Activated naive CD4-positive, alpha-beta T cell treated with anti-CD3 and anti-CD28 coated beads for 36 hours (primary cell): ENCODE results near the gene MYBL2. TPM values are rescaled to one million over a fixed set of nuclear protein-coding genes. Genes with fewer than 3 reads are reported as not detected.

ENCODE experiments used
- CTCF ChIA-PET: fragments of 350-600 bp; sonication (Branson Sonifier 250); formaldehyde crosslinking; loops from one replicate; lab custom pipeline; 2021; ENCODE audit warnings: antibody characterized with exemption; lab: Charles Lee
- DNase-seq: peaks from one replicate; pipeline ENCODE4 v3.0.0-alpha.2; 2020
- H3K27ac Mint-ChIP-seq: one replicate; pipeline ENCODE4 v1.8.0; 2021; ENCODE audit warnings: mild to moderate bottlenecking, mixed read lengths
- H3K27me3 Mint-ChIP-seq: one replicate; pipeline ENCODE4 v1.8.0; 2021; ENCODE audit warnings: low read depth, mixed read lengths
- H3K36me3 Mint-ChIP-seq: one replicate; pipeline ENCODE4 v1.8.0; 2021; ENCODE audit warnings: low read depth, mixed read lengths
- H3K4me1 Mint-ChIP-seq: one replicate; pipeline ENCODE4 v1.8.0; 2021; ENCODE audit warnings: low read depth, mixed read lengths
- H3K4me3 Mint-ChIP-seq: one replicate; pipeline ENCODE4 v1.8.0; 2021; ENCODE audit warnings: mild to moderate bottlenecking, moderate library complexity, mixed read lengths
- H3K9me3 Mint-ChIP-seq: one replicate; pipeline ENCODE4 v1.8.0; 2021; ENCODE audit warnings: mixed read lengths
- intact Hi-C: fragments of 100-400 bp; cut with micrococcal nuclease; formaldehyde crosslinking; loops from one replicate; pipeline ENCODE4 v1.15.1; 2023
- total RNA-seq, 2 experiments: library from RNA; stranded (reverse); gene quantifications; one replicate each; pipeline ENCODE4 v1.2.3, GENCODE V29; 2021

The MYBL2 gene
- total RNA-seq, 2 experiments from 2014 or later: 102 to 106 TPM

DNA sequence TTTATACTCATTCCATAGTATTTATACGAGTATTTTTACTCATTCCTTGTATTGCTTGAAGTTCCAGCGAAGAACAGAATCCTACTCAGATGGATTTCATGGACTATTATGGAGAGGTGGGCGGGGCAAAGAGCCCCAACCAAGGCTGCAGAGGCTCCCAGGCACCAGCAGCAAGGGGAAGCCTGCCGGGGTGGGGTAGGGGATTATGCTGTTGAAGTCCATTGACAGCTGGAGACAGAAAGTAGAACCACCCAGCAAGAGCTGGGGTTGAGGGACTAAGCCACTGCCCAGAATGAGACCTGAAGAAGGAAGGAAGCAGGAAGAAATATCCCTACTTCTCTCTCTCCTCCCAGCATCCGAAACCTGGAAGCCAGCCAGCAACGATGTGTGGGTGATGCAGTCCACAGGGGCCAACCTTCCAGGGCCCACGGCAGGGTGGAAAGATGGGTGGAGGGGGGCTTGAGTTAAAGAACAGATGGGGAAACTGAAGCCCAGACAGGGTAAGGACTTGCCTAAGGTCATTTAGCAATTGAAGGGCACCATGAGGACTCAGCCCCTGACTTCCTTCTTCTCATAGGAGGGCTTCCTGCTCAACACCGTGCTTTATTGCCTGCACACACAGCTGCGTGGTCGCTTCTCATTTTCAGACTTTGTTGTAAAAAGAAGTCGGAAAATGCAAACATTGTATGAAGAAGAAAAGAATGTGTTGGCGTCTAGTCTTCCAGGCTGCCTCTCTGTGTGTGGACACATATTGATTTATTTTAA, 78.2 kb downstream of the MYBL2 start:
- Mint-ChIP-seq H3K4me1 (peaks cover 23% of the 10 kb centered on the region), H3K36me3 (no peaks in the 10 kb centered on the region), H3K27me3 (no peaks in the 10 kb centered on the region), H3K27ac (no peak overlapping the region), H3K4me3 (no peak overlapping the region), H3K9me3 (peaks cover 2% of the 10 kb centered on the region)
- DNase-seq: no peak
- intact Hi-C loops: loop anchor here (5.0 kb wide), 1 partner anchor 447 kb away; no protein-coding TSS in a partner anchor
- CTCF ChIA-PET: interaction anchor here (0.6 to 0.9 kb wide), 2 partner anchors 324 to 338 kb away, joined by 3 read pairs; no protein-coding TSS in a partner anchor

GRCh38 chr20:43746344-43747137, 79.6 kb downstream of the MYBL2 start:
- no peaks in the 10 kb centered on the region for H3K27me3 Mint-ChIP-seq
- H3K4me1 Mint-ChIP-seq: peaks cover 35% of the 10 kb centered on the region
- peaks cover 5% of the 10 kb centered on the region for H3K9me3 Mint-ChIP-seq
- H3K36me3 Mint-ChIP-seq: no peaks in the 10 kb centered on the region
- DNase-seq: no peak
- H3K27ac Mint-ChIP-seq: no peak overlapping the region
- H3K4me3 Mint-ChIP-seq: no peak overlapping the region
- intact Hi-C loops: loop anchor here (5.0 kb wide), 1 partner anchor 446 kb away; no protein-coding TSS in a partner anchor
- CTCF ChIA-PET: no interaction called here

DNA sequence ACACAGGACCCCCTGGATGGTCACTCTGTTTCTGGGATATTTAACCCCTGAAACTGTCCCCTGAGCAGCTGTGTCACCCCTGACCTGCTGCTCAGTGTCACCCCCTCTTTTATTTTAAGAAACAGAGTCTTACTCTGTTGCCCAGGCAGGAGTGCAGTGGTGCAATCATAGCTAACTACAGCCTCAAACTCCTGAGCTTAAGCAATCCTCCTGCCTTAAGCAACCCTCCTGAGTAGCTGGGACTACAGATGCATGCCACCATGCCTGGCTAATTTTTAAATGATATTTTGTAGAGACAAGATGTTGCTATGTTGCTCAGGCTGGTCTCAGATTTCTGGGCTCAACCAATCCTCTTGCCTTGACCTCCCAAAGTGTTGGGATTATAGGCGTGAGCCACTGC, 81.4 kb downstream of the MYBL2 start:
- H3K27me3 Mint-ChIP-seq: no peaks in the 10 kb centered on the region
- peaks cover 47% of the 10 kb centered on the region for H3K4me1 Mint-ChIP-seq
- no peaks in the 10 kb centered on the region for H3K36me3 Mint-ChIP-seq
- DNase-seq: no peak
- CTCF ChIA-PET: interaction anchor here (0.6 to 5.7 kb wide), 7 partner anchors 12 to 368 kb away, joined by 3 to 79 read pairs (median 5); no protein-coding TSS in a partner anchor
- peaks cover 5% of the 10 kb centered on the region for H3K9me3 Mint-ChIP-seq
- no peak overlapping the region for H3K4me3 Mint-ChIP-seq
- H3K27ac Mint-ChIP-seq: no peak overlapping the region
- intact Hi-C loops: loop anchor here (5.0 kb wide), 1 partner anchor 444 kb away; no protein-coding TSS in a partner anchor

DNA sequence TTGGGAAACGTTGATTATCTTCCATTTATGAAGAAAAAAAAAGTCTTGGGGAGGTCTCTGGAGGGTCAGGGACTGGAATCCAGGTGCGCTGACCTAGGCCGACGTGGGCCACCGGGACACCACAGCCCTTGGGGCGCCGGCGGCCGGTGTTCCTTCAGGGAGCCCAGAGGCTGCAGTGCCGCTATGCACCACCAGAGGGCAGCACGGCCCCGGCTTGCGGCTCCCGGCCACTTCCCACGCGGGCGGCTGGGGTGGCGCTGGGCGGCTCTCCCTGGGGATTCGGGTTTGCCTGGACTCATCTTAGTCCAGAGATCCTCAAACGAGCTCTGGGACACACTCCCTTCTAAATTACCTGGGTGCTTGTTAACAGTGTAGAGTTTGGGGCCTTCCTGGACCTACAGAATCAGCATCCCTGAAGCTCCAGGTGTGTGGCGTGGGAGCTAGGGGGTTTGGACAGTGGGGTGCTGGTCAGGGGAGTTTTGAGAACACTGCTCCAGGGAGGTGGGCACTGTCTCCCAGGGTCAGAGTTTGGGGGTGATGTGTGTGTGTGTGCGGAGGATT, 82.9 kb downstream of the MYBL2 start:
- H3K4me3 Mint-ChIP-seq: no peak overlapping the region
- peak; percentile 88 for DNase-seq
- H3K27ac Mint-ChIP-seq: peak overlapping the region; percentile 54
- H3K27me3 Mint-ChIP-seq: no peaks in the 10 kb centered on the region
- H3K36me3 Mint-ChIP-seq: no peaks in the 10 kb centered on the region
- peaks cover 8% of the 10 kb centered on the region for H3K9me3 Mint-ChIP-seq
- peaks cover 44% of the 10 kb centered on the region for H3K4me1 Mint-ChIP-seq
- CTCF ChIA-PET: interaction anchor here (0.7 to 5.7 kb wide), 44 partner anchors 11 to 439 kb away, joined by 3 to 79 read pairs (median 4); no protein-coding TSS in a partner anchor
- intact Hi-C loops: loop anchor here (1.0 to 10.0 kb wide), 7 partner anchors 72 to 1222 kb away; partner anchors contain the start of gene OSER1

DNA sequence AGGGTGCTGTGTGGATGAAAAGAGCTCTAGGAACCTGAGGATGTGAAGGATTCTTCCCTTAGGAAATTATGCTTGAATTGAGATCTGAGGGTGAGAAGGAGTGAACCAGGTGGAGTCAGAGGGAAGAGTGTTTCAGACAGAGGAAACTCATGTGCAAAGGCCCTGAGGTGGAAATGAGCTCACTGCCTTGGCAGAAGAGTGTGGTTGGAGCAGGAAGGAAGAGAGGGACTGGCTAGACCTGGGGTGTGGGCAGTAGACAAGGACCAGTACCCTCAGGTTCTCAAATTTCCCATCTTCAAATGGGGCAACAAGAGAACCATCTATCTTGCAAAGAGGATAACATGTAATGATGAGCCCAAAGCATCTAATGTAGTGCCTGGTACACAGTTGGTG, 83.9 kb downstream of the MYBL2 start:
- peaks cover 42% of the 10 kb centered on the region for H3K4me1 Mint-ChIP-seq
- peak; percentile 52 for DNase-seq
- peak overlapping the region; percentile 96 for H3K27ac Mint-ChIP-seq
- no peaks in the 10 kb centered on the region for H3K27me3 Mint-ChIP-seq
- intact Hi-C loops: loop anchor here (1.0 to 10.0 kb wide), 14 partner anchors 14 to 1222 kb away; partner anchors contain the start of genes OSER1 and SRSF6
- peaks cover 8% of the 10 kb centered on the region for H3K9me3 Mint-ChIP-seq
- no peak overlapping the region for H3K4me3 Mint-ChIP-seq
- CTCF ChIA-PET: interaction anchor here (0.7 to 5.7 kb wide), 32 partner anchors 11 to 438 kb away, joined by 3 to 79 read pairs (median 4); no protein-coding TSS in a partner anchor
- H3K36me3 Mint-ChIP-seq: no peaks in the 10 kb centered on the region

DNA sequence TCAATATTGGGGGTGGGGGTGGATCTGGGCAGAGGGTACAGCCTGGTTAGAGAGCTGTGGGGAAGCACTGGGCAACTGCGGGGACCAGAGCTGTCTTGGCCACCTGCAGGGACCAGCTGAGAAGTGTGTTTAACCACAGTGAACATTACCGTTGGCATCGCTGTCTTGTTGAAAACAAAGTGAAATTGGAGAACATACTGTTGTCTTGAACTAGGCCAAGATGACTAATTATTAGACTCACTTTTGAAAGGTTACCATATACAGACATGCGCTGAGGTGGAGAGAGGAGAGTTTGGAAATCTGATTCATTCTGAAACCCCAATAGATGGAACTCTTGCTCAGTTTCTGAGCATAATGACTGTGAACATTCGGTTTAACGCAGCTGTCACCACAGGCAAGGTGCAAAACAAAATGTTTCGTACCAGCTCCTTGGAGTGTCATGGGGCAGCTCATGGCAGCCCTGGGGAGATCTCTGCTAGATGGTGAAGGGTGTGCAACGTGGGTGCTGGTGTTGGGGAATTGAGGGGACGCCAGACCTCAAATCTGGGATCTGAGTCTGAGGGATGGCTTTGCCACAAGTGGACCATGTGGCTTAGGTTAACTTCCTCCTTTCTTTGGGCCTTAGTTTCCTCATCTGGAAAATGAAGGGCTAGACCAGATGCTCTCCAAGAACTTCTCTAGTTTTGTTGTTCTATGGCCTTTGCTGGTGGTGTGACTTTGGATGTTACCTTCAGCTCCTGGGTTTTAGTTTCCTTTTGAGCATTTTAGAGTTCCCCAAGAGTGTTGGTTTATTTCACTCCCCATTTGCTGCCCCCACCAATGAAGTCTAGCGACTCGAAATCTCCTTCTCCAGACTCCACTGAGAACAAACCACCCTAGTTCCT, 84.5 kb downstream of the MYBL2 start:
- peaks cover 41% of the 10 kb centered on the region for H3K4me1 Mint-ChIP-seq
- no peaks in the 10 kb centered on the region for H3K36me3 Mint-ChIP-seq
- H3K9me3 Mint-ChIP-seq: peaks cover 8% of the 10 kb centered on the region
- no peaks in the 10 kb centered on the region for H3K27me3 Mint-ChIP-seq
- peak; percentile 85 for DNase-seq
- CTCF ChIA-PET: interaction anchor here (0.7 to 5.7 kb wide), 28 partner anchors 10 to 438 kb away, joined by 3 to 79 read pairs (median 4); no protein-coding TSS in a partner anchor
- H3K4me3 Mint-ChIP-seq: peak overlapping the region; percentile 39
- H3K27ac Mint-ChIP-seq: peak overlapping the region; percentile 96
- intact Hi-C loops: loop anchor here (1.0 to 10.0 kb wide), 14 partner anchors 15 to 1221 kb away; partner anchors contain the start of genes OSER1 and SRSF6

DNA sequence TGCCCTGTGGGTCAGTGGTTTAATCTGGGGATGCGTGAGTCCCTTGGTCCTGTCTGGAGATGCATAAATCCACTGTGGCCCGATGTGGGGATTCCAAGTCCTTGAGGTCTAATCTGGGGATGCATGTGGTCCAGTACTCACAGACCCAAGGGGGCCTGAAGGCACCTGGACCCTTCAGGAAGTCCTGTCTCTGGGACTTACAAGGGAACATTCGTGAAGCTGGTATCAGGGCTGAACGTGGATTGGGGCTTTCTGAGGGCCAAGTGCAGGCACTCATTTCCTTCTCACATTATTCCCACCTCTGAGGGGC, 85.1 kb downstream of the MYBL2 start:
- intact Hi-C loops: loop anchor here (5.0 to 10.0 kb wide), 4 partner anchors 70 to 1220 kb away; partner anchors contain the start of gene OSER1
- Mint-ChIP-seq H3K9me3 (peaks cover 8% of the 10 kb centered on the region), H3K4me1 (peaks cover 39% of the 10 kb centered on the region), H3K36me3 (no peaks in the 10 kb centered on the region), H3K27me3 (no peaks in the 10 kb centered on the region), H3K4me3 (no peak overlapping the region), H3K27ac (peak overlapping the region; percentile 96)
- CTCF ChIA-PET: interaction anchor here (1.5 to 5.7 kb wide), 5 partner anchors 15 to 329 kb away, joined by 3 to 79 read pairs (median 19); no protein-coding TSS in a partner anchor
- no peak for DNase-seq

DNA sequence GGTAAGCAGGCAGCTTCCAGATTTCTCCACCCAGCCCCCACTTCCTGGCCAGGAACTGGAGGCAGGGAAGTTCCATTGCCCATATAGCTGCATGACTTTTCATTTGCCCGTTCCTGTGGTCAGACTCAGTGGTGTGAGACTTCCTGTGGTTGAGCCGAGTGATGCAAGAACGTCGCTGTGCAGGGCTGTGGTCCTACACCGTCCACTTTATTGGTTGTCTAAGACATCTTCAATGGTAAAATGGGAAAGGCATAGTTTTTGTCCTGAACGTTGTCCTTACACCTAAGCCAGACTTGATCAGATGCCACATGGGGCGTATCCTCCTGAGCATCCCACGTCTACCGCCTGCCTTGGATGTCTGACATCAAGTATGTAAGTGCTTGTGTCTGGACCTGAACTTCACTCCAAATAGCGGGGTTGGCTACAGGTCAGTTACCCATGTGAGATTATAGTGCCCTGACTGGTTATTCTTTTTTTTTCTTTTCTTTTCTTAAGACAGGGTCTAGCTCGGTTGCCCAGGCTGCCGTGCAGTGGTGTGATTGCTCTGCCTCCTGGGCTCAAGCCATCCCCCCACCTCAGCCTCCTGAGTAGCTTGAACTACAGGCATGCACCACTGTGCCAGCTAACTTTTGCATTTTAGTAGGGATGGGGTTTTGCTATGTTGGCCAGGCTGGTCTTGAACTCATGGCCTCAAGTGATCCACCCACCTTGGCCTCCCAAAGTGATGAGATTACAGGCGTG, 85.8 kb downstream of the MYBL2 start:
- Mint-ChIP-seq H3K9me3 (peaks cover 7% of the 10 kb centered on the region), H3K27me3 (no peaks in the 10 kb centered on the region), H3K4me3 (no peak overlapping the region), H3K36me3 (no peaks in the 10 kb centered on the region), H3K4me1 (peaks cover 38% of the 10 kb centered on the region), H3K27ac (peak overlapping the region; percentile 96)
- intact Hi-C loops: loop anchor here (5.0 to 10.0 kb wide), 4 partner anchors 70 to 1220 kb away; partner anchors contain the start of gene OSER1
- peak; percentile 47 for DNase-seq
- CTCF ChIA-PET: interaction anchor here (4.0 to 5.7 kb wide), 2 partner anchors 87 to 328 kb away, joined by 19 to 79 read pairs; no protein-coding TSS in a partner anchor

DNA sequence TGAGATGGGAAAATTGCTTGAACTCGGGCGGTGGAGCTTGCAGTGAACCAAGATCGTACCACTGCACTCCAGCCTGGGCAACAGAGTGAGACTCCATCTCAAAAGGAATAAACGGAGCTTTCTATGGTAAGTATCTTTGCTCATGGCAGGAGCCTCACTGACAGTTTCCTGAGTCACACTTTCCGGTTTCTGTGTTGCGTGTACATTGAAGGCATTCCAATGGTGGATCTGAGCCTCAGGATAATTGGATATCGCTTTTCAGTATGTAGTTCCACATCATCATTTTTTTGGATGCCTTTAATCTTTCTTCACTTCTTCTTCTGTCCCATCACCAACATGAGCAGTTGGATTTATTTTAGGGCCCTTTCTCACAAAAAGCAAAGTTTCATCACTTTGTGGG, 88.5 kb downstream of the MYBL2 start:
- Mint-ChIP-seq H3K27me3 (no peaks in the 10 kb centered on the region), H3K36me3 (no peaks in the 10 kb centered on the region), H3K4me3 (no peak overlapping the region), H3K4me1 (peaks cover 32% of the 10 kb centered on the region), H3K9me3 (peaks cover 11% of the 10 kb centered on the region), H3K27ac (no peak overlapping the region)
- intact Hi-C loops: loop anchor here (10.0 kb wide), 1 partner anchor 889 kb away; no protein-coding TSS in a partner anchor
- DNase-seq: no peak
- CTCF ChIA-PET: interaction anchor here (0.6 kb wide), 1 partner anchor 79 kb away, joined by 5 read pairs; no protein-coding TSS in a partner anchor

- H3K4me3 Mint-ChIP-seq: no peak overlapping the region
- H3K4me1 Mint-ChIP-seq: peaks cover 29% of the 10 kb centered on the region
- CTCF ChIA-PET: interaction anchor here (0.6 kb wide), 2 partner anchors 78 to 324 kb away, joined by 3 to 5 read pairs; no protein-coding TSS in a partner anchor
- intact Hi-C loops: loop anchor here (10.0 kb wide), 1 partner anchor 889 kb away; no protein-coding TSS in a partner anchor
- peaks cover 9% of the 10 kb centered on the region for H3K9me3 Mint-ChIP-seq
- H3K36me3 Mint-ChIP-seq: no peaks in the 10 kb centered on the region
- H3K27me3 Mint-ChIP-seq: no peaks in the 10 kb centered on the region
- DNase-seq: no peak
- no peak overlapping the region for H3K27ac Mint-ChIP-seq
These were observed 88.9 kb downstream of the MYBL2 start for GRCh38 chr20:43755851-43756250.
